ENCODE measurements around the gene PTPN18. TPM values are rescaled to one million over a fixed set of nuclear protein-coding genes. Genes with fewer than 3 reads are reported as not detected.

PTPN18 gene
- total and polyA plus RNA-seq, 2 donors (not counting 1 experiment from before 2014, with no cell fraction given) = 91.0 to 102 TPM

DNA sequence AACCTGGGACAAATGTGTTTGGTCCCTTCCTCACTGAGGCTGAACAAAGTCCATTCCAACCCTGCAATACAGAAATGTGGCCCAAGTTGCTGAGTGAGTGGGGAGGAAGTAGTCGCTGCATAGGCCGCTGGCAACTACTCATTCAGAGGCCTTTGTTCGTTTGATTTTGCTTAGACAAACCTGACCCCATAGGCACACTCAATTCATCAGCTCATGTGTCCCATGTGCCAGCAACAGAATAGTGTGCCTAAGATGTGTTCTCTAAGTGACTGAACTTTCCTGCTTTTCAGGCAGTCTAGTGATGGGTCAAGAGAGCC is 23.0 kb downstream of the PTPN18 start:
- WGBS (ENCODE audit: insufficient coverage) = no CpG with 5 or more reads among the region's 3 CpGs
- intact Hi-C loops (cut with micrococcal nuclease) = no loop called here
- Histone ChIP-seq H3K9ac (ENCODE audit: low read length) (no peak overlapping the region), H4K20me1 (ENCODE audit: control insufficient read depth, insufficient read depth, low read length, poor library complexity, severe bottlenecking) (peaks cover 41% of the 10 kb centered on the region), H2AFZ (ENCODE audit: insufficient read depth, low read depth, low read length, poor library complexity, severe bottlenecking) (no peak overlapping the region), H3K36me3 (replicated peaks in 1 of 2; ENCODE audit: control extremely low read depth in 1 of 2, control insufficient read depth in 1 of 2, extremely low read depth in 1 of 2, insufficient read depth in 2 of 2, low read length in 1 of 2) (peaks cover 0 to 22% of the 10 kb centered on the region in 2 experiments), H3K9me3 (ENCODE audit: control extremely low read depth in 1 of 3, control insufficient read depth in 2 of 3, insufficient read depth in 1 of 3, low read length in 2 of 3) (no peaks in the 10 kb centered on the region), H3K27ac (ENCODE audit: low read length in 2 of 2) (no peak overlapping the region), H3K4me2 (replicated peaks; ENCODE audit: low read depth, low read length, poor library complexity, severe bottlenecking) (no peak overlapping the region), H3K79me2 (ENCODE audit: control insufficient read depth, insufficient read depth, low read length) (peaks cover 59% of the 10 kb centered on the region), H3K27me3 (replicated peaks in 1 of 4; ENCODE audit: control extremely low read depth in 1 of 4, control insufficient read depth in 3 of 4, insufficient read depth in 4 of 4, low read length in 3 of 4) (no peaks in the 10 kb centered on the region), H3K4me1 (ENCODE audit: control insufficient read depth in 2 of 2, insufficient read depth in 2 of 2, low read length in 2 of 2) (peaks cover 40 to 70% of the 10 kb centered on the region in 2 donors), H3K4me3 (ENCODE audit: control extremely low read depth in 1 of 5, extremely low read depth in 1 of 5, insufficient read depth in 1 of 5, low read depth in 2 of 5, low read length in 4 of 5) (no peak overlapping the region)
- Mint-ChIP-seq H3K27me3 (no peaks in the 10 kb centered on the region), H3K4me3 (no peak overlapping the region), H3K4me1 (peaks cover 84% of the 10 kb centered on the region), H3K9me3 (ENCODE audit: insufficient read depth) (no peaks in the 10 kb centered on the region), H3K27ac (peak overlapping the region; percentile 56)
- TF ChIP-seq CTCF (IDR thresholded peaks at IDR 0.05) = no peak
- no peak for TF ChIP-seq EZH2 (IDR thresholded peaks at IDR 0.05; ENCODE audit: borderline replicate concordance, insufficient read depth, low read depth, low read length, poor library complexity, severe bottlenecking)
- no peak for ATAC-seq (ENCODE audit: low read depth)
- CTCF ChIA-PET = interaction anchor here (1.7 to 6.7 kb wide), 2 partner anchors 8 to 36 kb away, joined by 4 to 61 read pairs; partner anchors contain the start of gene IMP4
- POLR2A ChIA-PET = interaction anchor here (1.0 kb wide), 1 partner anchor 37 kb away, joined by 4 read pairs; the partner anchor contains the start of gene IMP4
- DNase-seq = no peak

DNA sequence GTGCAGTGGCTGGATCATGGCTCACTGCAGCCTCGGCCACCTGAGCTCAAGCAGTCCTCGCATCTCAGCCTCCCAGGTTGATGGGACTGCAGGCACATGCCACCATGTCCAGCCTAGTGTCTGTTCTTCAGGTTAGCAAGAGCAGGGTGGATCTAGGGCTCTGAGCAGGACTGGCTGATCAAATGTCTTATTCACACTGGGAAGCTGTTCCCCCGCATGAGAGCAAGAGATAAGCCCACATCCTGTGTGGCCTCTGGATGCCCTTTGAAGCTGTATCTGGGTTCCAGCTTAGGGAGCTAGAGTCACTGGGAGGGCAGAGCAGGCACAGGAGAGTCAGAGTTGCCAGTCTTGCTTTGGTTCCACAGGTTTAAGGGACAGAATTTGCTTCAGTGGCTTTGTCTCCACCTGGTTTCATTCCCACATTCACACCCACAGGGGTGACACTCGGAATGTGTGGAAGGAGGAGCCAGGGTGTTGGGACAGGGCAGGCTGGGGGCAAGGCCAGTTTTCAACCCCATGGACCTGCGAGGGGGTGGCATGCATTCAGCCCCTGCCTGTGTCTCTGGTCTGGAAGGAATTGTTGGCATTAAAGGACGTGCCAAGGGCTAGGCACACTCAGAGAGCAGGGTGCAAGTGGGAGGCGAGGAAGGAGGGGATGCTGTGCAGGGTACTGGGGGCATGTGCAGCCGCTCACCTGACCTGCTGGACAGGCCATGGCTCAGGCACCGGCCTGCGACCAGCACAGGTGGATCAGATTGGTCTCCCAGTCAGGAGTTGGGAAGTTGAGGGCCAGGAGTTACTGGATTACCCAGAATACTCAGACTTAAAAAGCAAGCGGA is 24.5 kb downstream of the PTPN18 start:
- Histone ChIP-seq H4K20me1 (ENCODE audit: control insufficient read depth, insufficient read depth, low read length, poor library complexity, severe bottlenecking) (peaks cover 37% of the 10 kb centered on the region), H3K4me2 (replicated peaks; ENCODE audit: low read depth, low read length, poor library complexity, severe bottlenecking) (no peak overlapping the region), H3K4me3 (ENCODE audit: control extremely low read depth in 1 of 5, extremely low read depth in 1 of 5, insufficient read depth in 1 of 5, low read depth in 2 of 5, low read length in 4 of 5) (no peak overlapping the region), H3K9ac (ENCODE audit: low read length) (no peak overlapping the region), H3K27ac (ENCODE audit: low read length in 2 of 2) (no peak overlapping the region), H2AFZ (ENCODE audit: insufficient read depth, low read depth, low read length, poor library complexity, severe bottlenecking) (no peak overlapping the region), H3K36me3 (replicated peaks in 1 of 2; ENCODE audit: control extremely low read depth in 1 of 2, control insufficient read depth in 1 of 2, extremely low read depth in 1 of 2, insufficient read depth in 2 of 2, low read length in 1 of 2) (peaks cover 0 to 17% of the 10 kb centered on the region in 2 experiments), H3K4me1 (ENCODE audit: control insufficient read depth in 2 of 2, insufficient read depth in 2 of 2, low read length in 2 of 2) (peaks cover 42 to 68% of the 10 kb centered on the region in 2 donors), H3K27me3 (replicated peaks in 1 of 4; ENCODE audit: control extremely low read depth in 1 of 4, control insufficient read depth in 3 of 4, insufficient read depth in 4 of 4, low read length in 3 of 4) (no peaks in the 10 kb centered on the region), H3K9me3 (ENCODE audit: control extremely low read depth in 1 of 3, control insufficient read depth in 2 of 3, insufficient read depth in 1 of 3, low read length in 2 of 3) (no peaks in the 10 kb centered on the region), H3K79me2 (ENCODE audit: control insufficient read depth, insufficient read depth, low read length) (peaks cover 59% of the 10 kb centered on the region)
- TF ChIP-seq CTCF (IDR thresholded peaks at IDR 0.05) (no peak), EZH2 (IDR thresholded peaks at IDR 0.05; ENCODE audit: borderline replicate concordance, insufficient read depth, low read depth, low read length, poor library complexity, severe bottlenecking) (no peak)
- WGBS (ENCODE audit: insufficient coverage) = 91% methylated on average over 9 of the region's 11 CpGs
- intact Hi-C loops (cut with micrococcal nuclease) = no loop called here
- ChIA-PET CTCF (interaction anchor here (2.0 kb wide), 1 partner anchor 8 kb away, joined by 6 read pairs; no protein-coding TSS in a partner anchor), POLR2A (interaction anchor here (1.0 kb wide), 1 partner anchor 38 kb away, joined by 4 read pairs; the partner anchor contains the start of gene IMP4)
- no peaks in the 10 kb centered on the region for H3K9me3 Mint-ChIP-seq (ENCODE audit: insufficient read depth)
- peaks cover 75% of the 10 kb centered on the region for H3K4me1 Mint-ChIP-seq
- DNase-seq (no peak), ATAC-seq (ENCODE audit: low read depth) (no peak)
- no peak overlapping the region for H3K4me3 Mint-ChIP-seq
- H3K27me3 Mint-ChIP-seq = no peaks in the 10 kb centered on the region
- H3K27ac Mint-ChIP-seq = peak overlapping the region; percentile 59
